Putamen (tissue), 1 donor: ENCODE results near the gene NUB1.

Source experiments
- DNase-seq: peaks from one replicate; pipeline ENCODE4 v3.0.0-alpha.2; 2016; ENCODE audit warnings: low spot score

The NUB1 gene

DNA sequence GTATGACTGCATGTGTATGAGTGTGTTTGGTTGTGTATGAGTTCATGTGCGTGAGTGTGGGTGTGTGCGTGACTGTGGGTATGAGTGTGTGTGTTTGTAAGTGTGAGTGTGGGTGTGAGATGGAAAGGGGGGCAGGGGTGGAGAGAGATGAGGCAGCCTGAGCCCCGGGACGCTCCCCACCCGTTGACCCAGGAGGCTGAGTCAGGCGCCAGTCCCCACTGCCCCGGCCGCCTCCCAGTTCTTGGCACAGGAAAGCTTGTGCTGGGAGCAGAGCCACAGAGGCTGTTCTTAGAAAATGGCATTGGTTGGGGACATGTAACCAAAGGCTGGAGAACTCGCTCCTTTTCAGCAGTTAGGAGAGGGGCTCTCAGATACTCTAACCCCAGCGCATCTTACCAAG is 27.8 kb upstream of the NUB1 start:
- no peak for DNase-seq

DNA sequence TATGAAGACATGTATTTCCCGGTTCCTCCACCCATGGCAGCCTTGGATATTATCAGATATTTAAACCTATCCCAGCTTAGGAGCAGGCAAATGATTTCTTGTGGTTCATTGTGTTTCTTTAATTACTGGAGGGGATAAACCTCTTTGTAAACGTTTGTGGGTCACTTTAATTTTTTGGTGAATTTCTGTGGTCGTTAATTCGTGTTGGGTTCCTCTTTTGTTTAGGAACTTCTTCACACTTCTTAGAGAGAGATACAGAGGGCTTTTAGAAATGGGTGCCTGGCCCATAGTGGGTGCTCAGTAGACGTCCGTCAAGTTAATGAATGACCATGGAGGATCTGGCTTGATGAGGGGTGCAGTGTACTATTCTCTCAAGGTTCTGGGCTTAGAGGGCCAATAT is 27.2 kb upstream of the NUB1 start:
- no peak for DNase-seq

DNA sequence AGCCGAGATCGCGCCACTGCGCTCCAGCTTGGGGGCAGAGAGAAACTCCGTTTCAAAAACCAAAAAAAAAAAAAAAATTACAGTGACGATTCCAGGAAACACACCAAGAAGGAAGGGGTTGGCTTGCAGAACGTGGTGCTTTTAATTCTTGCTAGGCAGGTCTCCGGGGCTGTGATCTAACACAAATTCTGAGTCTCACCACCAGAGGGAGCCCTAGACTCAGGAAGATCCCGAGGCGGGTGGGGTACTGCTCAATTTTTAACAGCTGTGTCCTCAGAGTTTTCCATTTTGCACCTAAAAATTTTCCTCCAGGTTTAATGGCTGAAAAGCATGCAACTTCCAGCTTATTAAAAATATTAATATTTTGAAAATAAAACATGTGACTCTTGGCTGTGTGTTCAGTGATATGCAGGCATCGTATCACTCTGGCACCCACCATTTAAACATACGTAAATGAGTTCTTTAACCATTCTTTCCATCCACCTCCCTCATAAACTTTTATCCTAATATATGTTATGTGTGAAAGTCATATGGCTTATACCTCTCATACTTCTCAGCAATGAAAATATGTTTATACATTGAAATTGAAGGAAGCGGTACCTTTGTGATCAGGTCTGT is 26.5 kb upstream of the NUB1 start:
- DNase-seq, result peak; percentile 73

DNA sequence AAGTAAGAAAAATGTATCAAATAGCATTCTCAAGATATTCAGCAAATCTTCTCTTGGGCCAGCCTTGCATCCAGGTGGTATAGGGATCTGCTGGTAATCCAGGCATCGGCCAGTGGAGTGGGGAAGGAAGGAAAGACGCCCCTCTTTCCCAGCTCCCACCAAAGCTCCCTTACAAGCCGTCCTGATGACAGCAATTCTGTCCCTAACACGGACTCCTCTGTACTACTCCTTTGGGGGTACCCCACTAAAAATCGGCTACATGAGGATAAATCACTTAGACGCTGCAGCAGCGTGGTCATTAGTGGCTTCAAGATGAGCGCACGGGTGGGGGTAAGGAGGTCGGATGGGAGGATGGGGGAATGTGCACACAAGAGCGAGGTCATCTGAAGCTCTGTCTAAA is 24.7 kb upstream of the NUB1 start:
- DNase-seq, result no peak

DNA sequence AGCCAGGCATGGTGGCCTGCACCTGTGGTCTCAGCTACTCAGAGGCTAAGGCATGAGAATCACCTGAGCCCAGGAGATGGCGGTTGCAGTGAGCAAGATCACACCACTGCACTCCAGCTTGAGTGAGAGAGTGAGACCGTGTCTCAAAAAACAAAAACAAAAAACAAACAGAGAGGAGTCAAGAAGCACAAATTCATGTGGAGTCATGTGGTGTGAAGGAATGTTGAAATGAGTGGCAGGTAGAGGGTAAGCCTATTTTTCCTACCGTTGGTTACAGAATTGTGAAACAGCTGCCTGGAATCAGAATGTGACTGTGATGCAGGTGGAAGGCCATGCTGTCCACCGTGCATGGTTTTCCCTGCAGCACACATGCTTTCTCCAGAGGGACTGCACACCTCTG is 23.7 kb upstream of the NUB1 start:
- DNase-seq, result no peak

DNA sequence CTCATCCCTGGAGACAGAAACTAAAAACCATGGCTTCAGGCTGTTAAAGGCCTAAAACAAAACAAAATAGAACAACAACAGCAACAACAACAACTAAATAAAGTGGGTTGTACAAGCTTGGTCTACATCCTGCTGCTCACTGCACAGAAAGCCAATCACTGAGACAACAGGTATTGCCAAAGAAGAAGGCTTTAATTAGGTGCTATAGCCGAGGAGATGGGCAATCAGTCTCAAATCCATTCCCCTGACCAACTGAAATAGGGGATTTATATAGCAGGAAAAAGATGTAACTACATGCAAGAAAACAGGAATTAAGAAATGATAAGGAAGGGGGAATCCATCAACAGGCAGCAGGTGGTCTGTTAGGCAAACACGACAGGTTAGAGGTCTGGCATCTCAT is 22.4 kb upstream of the NUB1 start:
- DNase-seq, result no peak

GRCh38 chr7:151320263-151320845 is 21.3 kb upstream of the NUB1 start:
- no peak for DNase-seq

- DNase-seq, result no peak
These were observed 20.3 kb upstream of the NUB1 start for GRCh38 chr7:151321341-151321740.

- no peak for DNase-seq
These were observed 18.7 kb upstream of the NUB1 start for GRCh38 chr7:151322906-151323305.

GRCh38 chr7:151327022-151327421 is 14.6 kb upstream of the NUB1 start:
- no peak for DNase-seq

GRCh38 chr7:151327659-151328058 is 14.0 kb upstream of the NUB1 start:
- no peak for DNase-seq

GRCh38 chr7:151330181-151330580 is 11.4 kb upstream of the NUB1 start:
- DNase-seq, result no peak

GRCh38 chr7:151330661-151331060 is 11.0 kb upstream of the NUB1 start:
- no peak for DNase-seq

- DNase-seq, result no peak
These were observed 7.0 kb upstream of the NUB1 start for GRCh38 chr7:151334628-151335027.

GRCh38 chr7:151336027-151336708 is 5.4 kb upstream of the NUB1 start:
- DNase-seq, result no peak

DNA sequence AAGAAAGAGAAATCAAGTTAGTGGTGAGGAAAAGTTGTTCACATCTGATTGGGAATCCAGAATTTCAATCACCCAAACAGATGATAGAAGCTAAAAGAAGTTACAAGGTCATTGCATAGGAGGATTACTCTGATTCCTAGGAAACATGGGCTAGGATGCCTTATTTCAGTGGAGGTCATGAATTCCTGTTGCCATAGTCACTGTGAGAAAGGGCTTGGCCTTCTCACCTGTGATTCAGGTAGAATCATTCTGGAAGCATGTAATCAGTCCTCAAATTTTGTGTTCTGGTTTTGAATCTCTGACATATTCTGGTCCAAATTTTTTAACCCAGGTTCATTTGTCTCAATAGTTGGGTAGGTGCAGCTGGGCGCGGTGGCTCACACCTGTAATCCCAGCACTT is 4.3 kb upstream of the NUB1 start:
- DNase-seq, result no peak

GRCh38 chr7:151338809-151339208 is 2.8 kb upstream of the NUB1 start:
- DNase-seq, result no peak

GRCh38 chr7:151339651-151340382 is 1.8 kb upstream of the NUB1 start:
- DNase-seq, result no peak

GRCh38 chr7:151340794-151341356 is 737 bp upstream of the NUB1 start:
- DNase-seq, result no peak

DNA sequence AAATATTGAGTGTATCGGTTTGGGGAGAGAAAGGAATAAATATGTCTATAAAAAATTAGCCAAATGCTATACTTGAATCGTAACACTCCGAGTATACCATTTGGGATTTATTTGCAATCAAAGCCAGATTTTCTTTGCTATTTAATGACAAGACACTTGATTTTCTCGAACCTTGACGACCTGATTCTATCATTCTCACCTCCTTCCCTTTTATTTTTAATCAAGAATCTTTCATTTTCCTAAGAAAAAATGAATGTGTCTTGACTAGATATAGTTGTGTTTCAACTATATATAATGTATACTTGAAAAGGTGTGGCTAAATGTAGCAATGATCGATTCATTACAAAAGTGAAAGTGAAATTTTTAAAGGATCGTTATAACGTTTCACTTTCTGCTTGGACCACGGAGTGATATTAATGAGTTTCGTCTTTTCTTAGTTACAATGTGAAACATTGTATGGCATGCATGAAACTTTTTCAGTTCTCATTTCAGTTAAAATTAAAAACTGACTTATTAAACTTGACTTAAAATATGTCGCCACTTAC is 562 bp downstream of the NUB1 start:
- no peak for DNase-seq

GRCh38 chr7:151342811-151343210 is 1.2 kb downstream of the NUB1 start:
- no peak for DNase-seq

- no peak for DNase-seq
These were observed 1.9 kb downstream of the NUB1 start for GRCh38 chr7:151343516-151343915.
